Muscle of leg (tissue), 11 donors: ENCODE results near the gene AP1S2. TPM values are rescaled to one million over a fixed set of nuclear protein-coding genes. Genes with fewer than 3 reads are reported as not detected.
"Not testable (repeated sequence)": the region's sequence is repeated elsewhere in the genome, so short reads cannot be mapped to it uniquely, and the experiment has no call there.

ENCODE experiments used
- DNase-seq: peaks from one replicate; pipeline ENCODE4 v3.0.0; 2013
- H3K27ac ChIP-seq: one replicate; pipeline ENCODE4 v1.5.1; 2013; ENCODE audit warnings: mild to moderate bottlenecking, low read length, control low read depth
- H3K27me3 ChIP-seq: one replicate; pipeline ENCODE4 v1.6.1; 2013; ENCODE audit warnings: low read length; ENCODE audit not compliant: control insufficient read depth, insufficient read depth
- H3K36me3 ChIP-seq: one replicate; pipeline ENCODE4 v1.6.1; 2013; ENCODE audit warnings: low read length; ENCODE audit not compliant: control insufficient read depth, insufficient read depth
- H3K4me1 ChIP-seq: one replicate; pipeline ENCODE4 v1.6.1; 2013; ENCODE audit warnings: low read length; ENCODE audit not compliant: control insufficient read depth, insufficient read depth
- H3K4me3 ChIP-seq: one replicate; pipeline ENCODE4 v1.5.1; 2013; ENCODE audit warnings: low read length, control low read depth
- H3K9me3 ChIP-seq: replicated peaks from 2 replicates; pipeline ENCODE4 v1.6.1; 2013; ENCODE audit warnings: low read depth, low read length; ENCODE audit not compliant: control insufficient read depth
- WGBS: methylation state at CpG from one replicate; pipeline ENCODE4 v1.1.5; 2013; ENCODE audit warnings: missing lambda C conversion rate; ENCODE audit not compliant: insufficient coverage; 5-methylcytosine and 5-hydroxymethylcytosine counted together
- polyA plus RNA-seq, 8 donors: library from polyadenylated mRNA; unstranded; fragments of 120-200 nt; gene quantifications; one replicate each; pipeline versions ENCODE4 v1.2.1 to v1.2.3, GENCODE V29; 2013; ENCODE audit warnings: inconsistent platforms in 1 of 8, low replicate concordance in 1 of 8; ENCODE audit not compliant: insufficient read length in 8 of 8, insufficient read depth in 1 of 8
- total RNA-seq: library from RNA; stranded (reverse); fragments of 120-200 nt; gene quantifications from one replicate; pipeline ENCODE4 v1.2.4, GENCODE V29; 2013

Gene AP1S2
- total and polyA plus RNA-seq, 9 donors = 36.5 to 50.5 (median 42.5) TPM

DNA sequence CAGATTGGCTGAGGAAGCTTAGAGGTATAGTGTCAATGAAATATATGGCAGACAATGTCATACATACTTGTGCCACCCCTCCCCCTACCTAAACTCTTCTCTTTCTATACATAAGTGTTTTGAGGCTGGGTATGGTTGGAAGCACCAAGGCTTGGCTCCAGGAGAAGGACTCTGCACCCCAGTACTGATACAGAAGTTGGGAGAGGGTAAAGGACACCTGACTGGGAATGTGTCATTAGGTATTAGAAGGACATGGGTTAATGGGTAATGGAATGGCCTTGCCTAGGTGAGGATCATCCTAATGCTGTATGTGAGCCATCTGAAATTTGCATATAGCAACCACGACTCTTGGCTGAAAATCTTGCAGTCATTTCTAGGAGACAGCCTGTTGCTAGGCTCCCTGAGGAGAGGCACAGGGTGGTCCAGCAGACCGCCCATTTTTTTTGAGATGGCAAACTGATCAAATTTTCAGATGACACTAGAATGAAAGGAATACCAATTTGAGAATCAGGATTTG lies 26.8 kb upstream of the AP1S2 start:
- H3K27me3 ChIP-seq = peaks cover 30% of the 10 kb centered on the region
- no peak for DNase-seq
- no peak overlapping the region for H3K4me3 ChIP-seq
- peaks cover 5% of the 10 kb centered on the region for H3K9me3 ChIP-seq
- H3K27ac ChIP-seq = no peak overlapping the region
- 63% methylated on average over 1 of the region's 2 CpGs for WGBS
- no peaks in the 10 kb centered on the region for H3K4me1 ChIP-seq
- no peaks in the 10 kb centered on the region for H3K36me3 ChIP-seq

DNA sequence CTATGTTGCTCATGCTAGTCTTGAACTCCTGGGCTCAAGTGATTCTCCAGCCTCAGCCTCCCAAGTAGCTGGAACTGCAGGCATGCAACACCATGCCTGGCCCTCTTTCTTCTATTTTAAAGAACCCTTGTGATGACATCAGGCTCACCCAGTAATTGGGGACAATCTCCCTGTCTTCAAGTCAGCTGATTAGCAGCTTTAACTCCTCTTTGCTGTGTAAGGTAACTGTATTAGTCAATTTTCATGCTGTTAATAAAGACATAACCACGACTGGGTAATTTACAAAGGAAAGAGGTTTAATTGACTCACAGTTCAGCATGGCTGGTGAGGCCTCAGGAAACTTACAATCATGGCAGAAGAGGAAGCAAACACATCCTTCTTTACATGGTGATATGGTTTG lies 23.3 kb upstream of the AP1S2 start:
- not testable (repeated sequence) for H3K9me3 ChIP-seq, H3K27ac ChIP-seq, H3K4me3 ChIP-seq, H3K36me3 ChIP-seq, H3K4me1 ChIP-seq, DNase-seq
- H3K27me3 ChIP-seq = peaks cover 47% of the 10 kb centered on the region
- WGBS = no CpG with 5 or more reads among the region's 1 CpG

DNA sequence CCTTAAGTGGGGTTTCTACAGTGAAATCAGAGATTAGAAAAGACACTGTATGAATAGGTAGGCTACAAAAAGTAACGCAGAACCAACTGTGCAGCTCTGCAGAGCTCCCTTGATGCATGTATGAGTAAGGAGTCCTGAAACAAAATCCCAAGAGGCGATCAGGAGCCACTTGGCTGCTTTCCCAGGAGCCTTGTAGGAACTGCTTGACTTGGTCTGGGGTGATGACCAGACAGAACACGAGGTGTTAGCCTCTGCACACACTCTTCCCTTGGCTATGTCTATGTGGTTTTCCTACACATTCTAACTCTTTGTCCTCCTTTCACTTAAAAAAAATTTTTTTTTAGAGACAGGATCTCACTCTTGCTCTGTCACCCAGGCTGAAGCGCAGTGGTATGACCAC lies 22.8 kb upstream of the AP1S2 start:
- H3K27me3 ChIP-seq = peaks cover 45% of the 10 kb centered on the region
- no peak overlapping the region for H3K4me3 ChIP-seq
- H3K4me1 ChIP-seq = no peaks in the 10 kb centered on the region
- no peak overlapping the region for H3K27ac ChIP-seq
- peaks cover 5% of the 10 kb centered on the region for H3K9me3 ChIP-seq
- WGBS = 68% methylated on average over 4 of the region's 4 CpGs
- no peaks in the 10 kb centered on the region for H3K36me3 ChIP-seq
- DNase-seq = no peak

DNA sequence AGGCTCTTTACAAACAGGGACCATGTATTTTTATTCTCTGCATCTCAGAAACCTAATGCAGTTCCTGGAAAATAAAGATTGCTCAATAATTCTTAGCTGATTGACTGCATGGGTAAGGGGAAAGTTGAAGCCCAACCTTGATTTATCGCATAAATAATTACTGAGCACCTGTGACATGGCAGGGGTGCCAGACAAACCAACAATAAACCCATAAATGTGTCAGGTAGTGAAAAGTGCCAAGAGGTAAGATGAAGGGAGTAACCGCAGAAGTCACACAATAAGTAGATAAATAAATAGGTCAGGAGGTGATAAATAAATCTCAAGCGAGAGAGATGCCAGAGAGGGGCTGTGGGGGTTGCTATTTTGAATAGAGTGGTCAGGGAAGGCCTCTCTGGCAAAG lies 20.1 kb upstream of the AP1S2 start:
- 48% methylated on average over 2 of the region's 3 CpGs for WGBS
- Histone ChIP-seq H3K36me3 (no peaks in the 10 kb centered on the region), H3K9me3 (peaks cover 5% of the 10 kb centered on the region), H3K27ac (no peak overlapping the region), H3K27me3 (peaks cover 47% of the 10 kb centered on the region), H3K4me1 (no peaks in the 10 kb centered on the region), H3K4me3 (no peak overlapping the region)
- no peak for DNase-seq

DNA sequence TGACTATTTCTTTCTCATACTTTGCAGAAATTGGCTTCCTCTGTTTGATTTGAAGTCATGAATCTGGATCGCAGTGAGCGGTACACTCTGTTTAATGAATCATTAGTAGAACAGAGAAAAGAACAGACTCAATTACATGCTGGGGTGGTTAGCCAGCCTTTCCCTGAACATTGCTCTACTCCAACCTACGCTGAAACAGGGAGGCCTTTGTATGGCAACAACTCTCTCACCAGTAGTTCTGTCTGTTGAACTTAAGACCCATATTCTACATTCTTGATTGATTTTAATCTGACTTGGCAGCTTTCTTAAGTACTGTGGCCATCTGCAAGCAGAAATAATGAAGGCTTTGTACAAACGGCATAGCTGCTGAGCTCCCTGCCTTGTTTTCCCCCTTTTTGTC lies 19.0 kb upstream of the AP1S2 start:
- Histone ChIP-seq H3K9me3 (no peaks in the 10 kb centered on the region), H3K27ac (no peak overlapping the region), H3K4me3 (no peak overlapping the region), H3K36me3 (no peaks in the 10 kb centered on the region), H3K27me3 (peaks cover 41% of the 10 kb centered on the region), H3K4me1 (no peaks in the 10 kb centered on the region)
- 64% methylated on average over 2 of the region's 4 CpGs for WGBS
- DNase-seq = no peak

DNA sequence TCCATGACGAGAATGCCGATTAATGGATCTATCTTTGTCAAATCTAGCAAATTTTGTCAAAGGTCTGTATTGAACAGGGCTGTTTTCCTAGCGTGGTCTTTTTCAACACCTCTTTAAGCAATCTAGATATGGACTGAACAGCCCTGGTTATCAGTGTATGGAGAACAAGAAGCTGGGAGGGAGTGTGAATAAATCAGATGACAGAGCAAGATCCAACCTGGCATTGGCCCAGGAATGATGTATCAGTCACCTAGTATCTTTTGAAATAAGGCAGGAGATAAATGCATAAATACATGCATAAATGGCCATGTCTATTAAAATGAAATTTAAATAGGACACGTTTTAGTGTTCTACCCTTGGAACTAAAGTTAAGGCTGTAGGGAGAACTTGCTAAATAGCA lies 15.7 kb upstream of the AP1S2 start:
- no peaks in the 10 kb centered on the region for H3K4me1 ChIP-seq
- H3K27me3 ChIP-seq = peaks cover 42% of the 10 kb centered on the region
- no CpG with 5 or more reads among the region's 4 CpGs for WGBS
- H3K36me3 ChIP-seq = no peaks in the 10 kb centered on the region
- no peak for DNase-seq
- no peaks in the 10 kb centered on the region for H3K9me3 ChIP-seq
- H3K27ac ChIP-seq = no peak overlapping the region
- no peak overlapping the region for H3K4me3 ChIP-seq

DNA sequence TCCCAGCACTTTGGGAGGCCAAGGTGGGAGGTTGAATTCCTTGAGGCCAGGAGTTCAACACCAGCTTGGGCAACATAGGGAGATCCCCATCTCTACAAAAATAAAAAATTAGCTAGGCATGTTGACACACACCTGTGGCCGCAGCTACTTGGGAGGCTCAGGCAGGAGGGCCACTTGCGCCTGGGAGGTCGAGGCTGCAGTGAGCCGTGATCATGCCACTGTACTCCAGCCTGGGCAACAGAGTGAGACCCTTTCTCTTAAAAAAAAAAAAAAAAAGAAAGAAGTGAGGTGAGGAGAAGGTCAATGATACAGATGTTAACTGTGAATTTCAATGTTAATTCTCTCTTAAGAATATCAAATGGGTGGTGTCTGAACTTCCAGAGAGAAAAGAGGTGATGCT lies 15.1 kb upstream of the AP1S2 start:
- WGBS = 96% methylated on average over 3 of the region's 4 CpGs
- no peaks in the 10 kb centered on the region for H3K4me1 ChIP-seq
- H3K27me3 ChIP-seq = peaks cover 40% of the 10 kb centered on the region
- no peak overlapping the region for H3K4me3 ChIP-seq
- H3K9me3 ChIP-seq = no peaks in the 10 kb centered on the region
- no peak for DNase-seq
- H3K36me3 ChIP-seq = no peaks in the 10 kb centered on the region
- H3K27ac ChIP-seq = no peak overlapping the region

DNA sequence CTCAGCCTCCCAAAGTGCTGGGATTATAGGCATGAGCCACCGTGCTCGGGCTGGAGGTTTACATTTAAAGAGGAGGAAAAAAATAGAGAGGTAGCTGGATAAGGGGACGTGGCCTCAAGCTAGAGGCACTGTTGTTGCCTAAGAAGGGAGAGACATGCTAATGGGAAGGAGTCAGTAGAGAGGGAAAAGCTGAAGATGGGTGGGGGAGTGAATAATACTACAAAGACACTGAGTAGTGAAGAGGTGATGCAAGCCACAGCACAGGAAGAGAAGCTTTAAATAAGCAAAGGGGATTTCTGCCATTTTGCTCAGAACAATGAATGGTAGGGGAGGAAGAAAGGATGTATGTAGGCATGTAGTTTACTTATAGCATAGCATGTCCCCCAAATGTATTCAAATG lies 11.5 kb upstream of the AP1S2 start:
- Histone ChIP-seq H3K27ac (no peak overlapping the region), H3K4me1 (no peaks in the 10 kb centered on the region), H3K36me3 (no peaks in the 10 kb centered on the region), H3K27me3 (peaks cover 32% of the 10 kb centered on the region), H3K4me3 (no peak overlapping the region), H3K9me3 (no peaks in the 10 kb centered on the region)
- WGBS = 82% methylated on average over 3 of the region's 3 CpGs
- DNase-seq = no peak

DNA sequence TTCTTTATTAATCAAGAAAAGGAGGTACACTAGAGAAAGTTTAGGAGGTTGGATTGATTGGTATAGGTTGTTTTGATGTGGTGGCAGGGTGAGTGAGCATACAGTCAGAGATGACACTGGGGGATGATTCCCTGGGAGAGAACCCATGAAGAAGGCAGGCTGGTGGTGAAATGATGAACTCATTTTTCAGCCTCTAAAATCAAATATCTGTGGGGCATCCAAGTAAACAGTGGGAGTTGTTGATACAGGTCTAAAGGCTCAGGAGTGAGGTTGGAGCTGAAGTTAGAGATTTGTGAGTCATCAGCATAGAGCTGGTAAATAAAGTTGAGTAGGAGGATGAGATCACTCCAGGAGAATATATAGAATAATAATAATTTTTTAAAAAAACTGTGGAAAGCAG lies 10.0 kb upstream of the AP1S2 start:
- no peak overlapping the region for H3K27ac ChIP-seq
- H3K4me1 ChIP-seq = no peaks in the 10 kb centered on the region
- peaks cover 31% of the 10 kb centered on the region for H3K27me3 ChIP-seq
- no peaks in the 10 kb centered on the region for H3K36me3 ChIP-seq
- DNase-seq = no peak
- H3K9me3 ChIP-seq = no peaks in the 10 kb centered on the region
- no peak overlapping the region for H3K4me3 ChIP-seq

DNA sequence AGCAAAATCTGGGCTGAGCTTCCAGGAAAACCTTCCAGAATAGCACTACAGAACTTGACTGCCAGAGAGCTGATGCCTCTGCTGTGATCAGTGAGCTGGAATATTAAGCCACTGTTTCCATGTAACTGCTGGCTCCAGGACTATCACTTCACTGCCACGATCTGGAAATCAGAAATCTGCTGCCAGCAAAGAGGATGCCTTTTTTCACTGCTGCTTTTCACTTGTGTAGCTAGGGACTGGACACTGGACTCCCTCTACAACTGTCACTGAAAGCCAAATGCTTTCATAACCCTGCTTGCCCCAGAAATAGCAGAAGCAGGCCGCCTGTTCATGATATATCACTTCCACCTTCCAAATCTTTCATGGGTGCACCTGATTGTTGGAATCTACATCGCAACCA lies 9.4 kb upstream of the AP1S2 start:
- Histone ChIP-seq H3K27ac (no peak overlapping the region), H3K27me3 (peaks cover 29% of the 10 kb centered on the region), H3K9me3 (no peaks in the 10 kb centered on the region), H3K4me3 (no peak overlapping the region), H3K36me3 (no peaks in the 10 kb centered on the region), H3K4me1 (no peaks in the 10 kb centered on the region)
- 60% methylated on average over 1 of the region's 3 CpGs for WGBS
- DNase-seq = peak; percentile 62

DNA sequence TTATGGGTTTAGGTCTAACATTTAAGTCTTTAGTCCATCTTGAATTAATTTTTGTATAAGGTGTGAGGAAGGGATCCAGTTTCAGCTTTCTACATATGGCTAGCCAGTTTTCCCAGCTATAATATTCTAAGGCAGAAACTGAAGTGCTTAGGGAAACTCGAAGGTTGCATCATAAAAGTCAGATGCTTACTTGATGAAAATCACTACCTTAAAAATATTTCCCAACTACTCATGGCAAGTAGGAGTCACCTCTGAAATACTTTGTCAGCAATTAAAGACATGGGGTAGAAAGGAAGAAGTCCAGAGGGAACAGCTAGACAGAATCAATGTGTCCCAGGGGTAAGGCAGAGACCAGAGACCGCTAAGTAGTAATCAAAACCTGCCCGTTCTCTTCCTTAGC lies 6.3 kb upstream of the AP1S2 start:
- no peaks in the 10 kb centered on the region for H3K36me3 ChIP-seq
- no peaks in the 10 kb centered on the region for H3K9me3 ChIP-seq
- 80% methylated on average over 1 of the region's 3 CpGs for WGBS
- H3K27me3 ChIP-seq = peaks cover 18% of the 10 kb centered on the region
- no peaks in the 10 kb centered on the region for H3K4me1 ChIP-seq
- DNase-seq = no peak
- no peak overlapping the region for H3K4me3 ChIP-seq
- no peak overlapping the region for H3K27ac ChIP-seq
